Left lobe of liver (tissue), 2 donors: ENCODE data around the gene DAD1. TPM values are rescaled to one million over a fixed set of nuclear protein-coding genes. Genes with fewer than 3 reads are reported as not detected.
"Not testable (repeated sequence)": the region's sequence is repeated elsewhere in the genome, so short reads cannot be mapped to it uniquely, and the experiment has no call there.

Experiments
- ATAC-seq: fragments of 200-7000 bp; cut with Tn5 transposase; one replicate; pipeline ENCODE4 v1.9.1; 2020; ENCODE audit warnings: mild to moderate bottlenecking, moderate library complexity
- DNase-seq: peaks from one replicate; pipeline ENCODE4 v3.0.0-alpha.2; 2020; ENCODE audit warnings: low spot score
- total RNA-seq: library from RNA; stranded (reverse); gene quantifications from one replicate; pipeline ENCODE4 v1.2.1, GENCODE V29; 2021
- donor health status: DM: no; HTN: no; CAD: no; lungs with moderate emphysema.
- donor health status: DM: no; HTN: yes; CAD: no.

Gene DAD1
- total RNA-seq, 1 donor from 2014 or later: 133 TPM

DNA sequence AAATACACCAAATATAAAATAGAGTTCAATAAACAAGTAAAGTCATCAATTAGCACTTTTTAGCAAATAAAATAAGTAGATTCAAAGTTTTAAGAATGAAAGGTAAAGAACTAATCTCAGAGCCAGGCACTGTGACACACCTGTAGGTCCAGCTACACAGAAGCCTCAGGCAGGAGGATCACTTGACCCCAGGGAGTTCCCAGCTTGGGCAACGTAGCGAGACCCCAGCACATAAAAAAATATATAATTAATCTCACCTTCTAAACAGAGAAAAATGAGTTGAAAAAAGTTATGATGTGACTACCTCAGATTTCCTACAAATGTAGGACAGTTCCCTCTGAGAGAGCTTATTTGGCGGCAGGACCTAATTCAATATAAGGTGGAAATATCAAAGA is 19.3 kb downstream of the DAD1 start:
- DNase-seq (no peak), ATAC-seq (no peak)

DNA sequence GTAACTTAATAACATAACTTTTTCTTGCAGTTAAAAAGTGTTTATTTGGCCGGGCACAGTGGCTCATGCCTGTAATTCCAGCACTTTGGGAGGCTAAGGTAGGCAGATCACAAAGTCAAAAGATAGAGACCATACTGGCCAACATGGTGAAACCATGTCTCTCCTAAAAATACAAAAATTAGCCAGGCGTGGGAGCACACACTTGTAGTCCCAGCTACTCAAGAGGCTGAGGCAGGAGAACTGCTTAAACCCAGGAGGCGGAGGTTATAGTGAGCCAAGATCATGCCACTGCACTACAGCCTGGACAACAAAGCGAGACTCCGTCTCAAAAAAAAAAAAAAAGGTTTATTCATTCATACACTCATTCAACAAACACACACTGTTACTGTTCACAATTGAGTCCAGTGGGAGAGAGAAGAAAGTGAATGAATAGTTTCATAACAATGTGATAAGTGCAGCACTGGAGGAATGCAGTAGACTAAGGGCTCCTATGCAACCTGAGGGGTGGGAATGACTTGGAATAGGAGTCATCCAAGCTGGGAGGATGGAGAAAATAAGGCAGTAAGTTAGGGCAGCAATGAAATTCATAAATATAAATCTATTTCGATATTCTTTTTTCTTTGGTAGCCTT is 19.8 kb downstream of the DAD1 start:
- ATAC-seq: no peak

DNA sequence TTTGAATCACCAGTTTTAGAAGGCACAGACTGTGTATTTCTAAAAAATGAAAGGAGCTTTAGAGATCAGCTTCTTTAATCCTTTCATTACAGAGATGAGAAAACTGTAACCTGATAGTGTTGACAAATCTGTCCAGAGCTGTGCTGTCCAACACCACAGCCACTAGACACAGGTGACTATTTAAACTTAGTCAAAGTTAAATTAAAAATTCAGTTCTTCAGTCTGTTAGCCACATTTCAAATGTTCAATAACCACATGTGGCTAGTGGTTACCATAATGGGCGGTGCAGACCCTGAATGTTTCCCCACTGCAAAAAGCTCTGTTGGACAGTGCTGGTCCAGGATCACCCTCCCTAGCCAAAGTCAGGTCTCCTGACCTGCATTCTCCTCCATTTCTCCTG is 21.6 kb downstream of the DAD1 start:
- ATAC-seq (no peak), DNase-seq (no peak)

More for the DNA sequence above, 19.8 kb downstream of the DAD1 start:
- DNase-seq: no peak

DNA sequence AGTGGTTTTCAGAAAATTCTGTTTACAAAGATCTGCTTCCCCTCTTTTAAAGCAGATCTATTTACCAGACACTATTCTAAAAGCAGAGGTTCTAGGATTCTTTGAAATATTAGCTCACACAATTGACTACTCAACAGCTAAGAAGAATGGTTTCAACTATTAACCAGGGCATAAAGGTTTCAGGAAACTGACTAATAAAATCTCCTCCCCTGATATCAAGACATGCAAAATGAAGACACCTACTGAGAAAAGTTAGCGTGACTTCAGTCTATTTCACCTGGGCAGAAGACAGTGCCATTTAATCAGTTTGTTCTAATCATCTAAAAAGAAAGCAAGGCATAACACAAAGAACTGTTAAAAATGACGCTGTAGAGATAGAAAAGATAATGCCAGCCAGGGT is 22.2 kb downstream of the DAD1 start:
- ATAC-seq (no peak), DNase-seq (no peak)

DNA sequence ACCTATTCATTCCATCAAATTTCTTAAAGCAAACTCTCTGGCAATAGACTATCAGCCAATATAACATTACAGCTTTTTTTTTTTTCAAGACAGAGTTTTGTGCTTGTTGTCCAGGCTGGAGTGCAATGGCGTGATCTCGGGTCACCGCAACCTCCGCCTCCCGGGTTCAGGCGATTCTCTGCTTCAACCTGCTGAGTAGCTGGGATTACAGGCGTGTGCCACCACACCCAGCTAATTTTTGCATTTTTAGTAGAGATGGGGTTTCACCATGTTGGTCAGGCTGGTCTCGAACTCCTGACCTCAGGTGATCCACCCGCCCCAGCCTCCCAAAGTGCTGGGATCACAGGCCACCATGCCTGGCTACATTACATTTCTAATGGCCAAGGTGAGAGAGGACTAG is 22.8 kb downstream of the DAD1 start:
- ATAC-seq, DNase-seq: not testable (repeated sequence)

DNA sequence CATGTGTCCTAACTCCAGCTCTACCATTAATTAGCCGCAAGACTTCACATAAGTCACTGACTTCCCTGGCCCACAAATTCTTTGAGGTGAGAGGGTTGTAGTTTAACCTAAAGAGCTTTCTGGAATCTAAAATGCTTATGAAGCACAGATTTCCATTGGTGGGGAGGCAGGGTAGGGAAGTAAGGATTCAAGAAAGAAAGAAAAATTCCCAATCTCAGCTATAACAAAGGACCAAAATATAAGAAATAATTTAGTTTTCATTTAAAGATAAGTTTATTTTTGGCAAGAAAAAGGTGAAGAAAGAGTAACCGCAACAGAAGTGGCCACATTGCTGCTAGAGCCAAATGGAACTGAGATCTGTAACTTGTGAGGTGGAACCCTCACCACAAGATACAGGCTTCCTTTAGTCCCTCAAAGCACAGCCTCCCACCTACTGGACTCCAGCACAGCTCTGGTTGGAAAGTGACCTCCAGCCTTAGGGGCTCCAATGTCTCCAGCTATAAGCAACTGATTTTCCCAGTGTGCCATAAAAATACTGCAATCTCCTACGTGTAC is 23.6 kb downstream of the DAD1 start:
- DNase-seq (no peak), ATAC-seq (no peak)

DNA sequence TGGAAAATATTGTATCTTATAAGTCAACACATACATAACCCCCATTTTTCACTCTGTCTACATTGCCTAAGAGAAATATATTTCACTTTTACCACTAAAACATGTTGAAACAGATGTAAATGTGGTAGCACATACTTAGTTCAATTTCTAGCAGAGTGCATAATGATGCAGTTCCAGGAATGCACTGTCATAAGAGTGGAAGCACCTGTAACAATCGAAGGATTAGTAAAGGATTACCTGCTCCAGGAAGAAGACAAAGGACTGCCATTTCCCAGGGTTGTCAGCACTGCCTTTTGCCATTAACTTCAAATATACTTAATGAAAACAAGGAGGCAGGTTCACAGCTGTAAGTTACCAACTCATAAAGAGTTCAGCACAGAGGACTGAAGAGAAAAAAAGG is 24.6 kb downstream of the DAD1 start:
- ATAC-seq (no peak), DNase-seq (no peak)

DNA sequence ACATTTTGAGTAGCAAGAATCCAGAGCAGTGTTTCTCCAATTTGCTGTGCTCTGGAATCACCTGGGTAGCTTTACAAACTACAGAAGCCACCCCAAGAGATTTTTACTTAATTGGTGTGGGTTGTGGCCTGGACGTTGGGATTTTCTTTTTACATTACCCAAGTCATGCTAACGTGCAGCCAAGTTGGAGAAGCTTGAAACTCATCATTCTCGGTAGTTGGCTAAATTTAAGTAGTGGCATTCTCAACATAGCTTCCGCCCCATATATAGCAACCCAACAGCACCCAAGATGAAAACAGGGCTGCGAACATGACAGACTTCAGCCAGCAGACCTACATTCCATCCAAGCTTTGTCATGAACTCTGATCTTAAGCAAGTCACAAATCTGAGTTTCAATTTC is 25.0 kb downstream of the DAD1 start:
- DNase-seq (no peak), ATAC-seq (no peak)

DNA sequence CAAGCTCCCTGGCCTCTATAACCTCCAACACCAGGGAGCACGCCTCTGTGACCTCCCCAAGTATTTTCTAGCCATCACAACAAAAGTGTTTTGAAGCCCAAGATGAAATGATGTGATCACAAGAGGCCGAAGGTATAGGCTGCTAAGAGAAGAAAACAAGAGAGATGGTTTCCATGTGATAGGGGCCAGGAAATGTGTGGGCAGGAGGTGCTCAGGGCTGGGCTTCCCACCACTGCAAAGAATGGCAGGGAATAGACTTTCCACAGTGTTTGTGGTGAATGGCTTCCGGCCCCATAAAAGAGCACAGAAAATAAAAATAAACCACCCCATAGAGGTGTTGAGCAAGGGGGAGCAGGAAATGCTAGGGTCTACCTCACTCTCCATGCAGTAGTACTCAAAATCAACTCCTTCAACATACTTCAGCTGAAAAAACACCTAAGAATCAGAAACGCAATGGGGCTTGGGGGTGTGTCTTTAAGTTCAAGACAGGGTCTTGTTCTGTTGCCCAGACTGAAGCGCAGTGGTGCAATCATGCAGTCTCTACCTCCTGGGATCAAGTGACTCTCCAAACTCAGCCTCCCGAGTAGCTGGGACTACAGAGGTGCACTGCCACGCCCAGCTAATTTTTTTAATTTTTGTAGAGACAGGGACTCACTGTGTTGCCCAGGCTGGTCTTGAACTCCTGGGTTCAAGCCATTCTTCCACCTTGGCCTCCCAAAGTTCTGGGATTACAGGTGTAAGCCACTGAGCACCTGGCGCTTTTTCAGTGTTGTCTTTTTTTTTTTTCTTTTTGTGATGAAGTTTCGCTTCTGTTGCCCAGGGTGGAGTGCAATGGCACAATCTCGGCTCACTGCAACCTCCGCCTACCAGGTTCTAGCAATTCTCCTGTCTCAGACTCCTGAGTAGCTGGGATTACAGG is 27.1 kb downstream of the DAD1 start:
- no peak for DNase-seq

DNA sequence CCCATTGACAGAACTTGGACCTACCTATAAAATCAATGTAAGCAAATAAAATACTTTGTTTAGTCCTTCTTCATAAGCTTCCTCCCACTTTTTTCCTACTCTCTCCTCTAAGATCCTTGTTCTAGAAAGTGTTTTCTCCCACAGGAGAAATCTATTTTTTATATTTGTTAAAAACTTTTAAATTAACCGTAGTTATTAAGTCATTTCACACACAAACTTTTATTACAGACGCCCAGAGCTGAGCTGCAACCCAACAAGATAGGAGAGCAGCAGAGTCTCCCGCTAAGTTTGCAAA is 27.7 kb downstream of the DAD1 start:
- ATAC-seq (no peak), DNase-seq (no peak)

More for the DNA sequence above, 27.1 kb downstream of the DAD1 start:
- no peak for ATAC-seq

DNA sequence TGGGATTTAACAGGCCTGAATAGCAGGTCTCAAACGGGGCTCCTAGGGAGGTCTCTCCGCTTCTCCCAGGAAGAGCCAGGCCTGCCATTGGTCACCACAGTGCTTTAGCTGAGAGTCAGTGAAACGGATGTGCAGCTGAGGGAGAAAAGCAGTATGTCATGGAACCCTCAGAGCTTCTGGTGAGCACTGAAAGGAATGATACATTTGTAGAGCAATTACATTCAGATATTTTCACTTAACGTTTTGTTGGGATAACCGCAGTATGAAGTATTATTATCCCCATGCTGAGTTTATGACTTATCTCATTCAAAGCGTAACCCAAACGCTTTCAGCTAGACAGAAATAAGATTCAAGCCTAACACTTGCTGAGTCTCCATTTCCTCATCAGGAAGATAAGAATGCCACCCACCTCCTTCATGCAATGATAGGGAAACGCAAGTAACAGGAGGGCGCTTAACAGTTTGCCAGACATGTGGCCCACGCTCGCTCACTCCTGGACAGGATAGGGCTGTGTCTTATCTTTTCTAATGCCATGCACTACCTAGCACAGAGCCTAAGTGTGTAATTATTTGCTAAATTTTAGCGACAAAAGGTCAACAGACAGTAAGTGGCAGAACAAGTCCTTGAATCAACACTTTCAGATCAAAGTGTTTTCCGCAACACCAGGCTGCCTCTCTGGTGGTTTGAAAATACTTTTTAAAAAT is 28.2 kb downstream of the DAD1 start:
- ATAC-seq (no peak), DNase-seq (no peak)

DNA sequence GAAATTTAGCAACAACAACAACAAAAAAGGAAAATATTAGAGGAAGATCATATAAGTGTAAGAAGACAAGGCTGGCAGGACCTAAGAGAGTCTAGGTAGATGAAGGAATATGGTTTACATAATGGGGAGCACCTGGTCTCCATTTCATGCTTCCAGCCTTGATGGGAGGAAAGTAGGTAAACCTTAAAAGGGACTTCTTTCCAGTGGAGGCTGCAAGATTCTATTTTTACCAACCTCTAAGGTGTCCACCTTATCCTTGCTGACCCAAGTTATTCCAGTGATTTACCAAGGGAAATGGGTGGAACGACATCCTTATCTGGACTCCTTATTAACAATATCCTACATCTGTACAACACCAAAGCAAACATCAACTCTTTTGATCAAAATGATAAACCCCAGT is 30.0 kb downstream of the DAD1 start:
- no peak for DNase-seq
- no peak for ATAC-seq

DNA sequence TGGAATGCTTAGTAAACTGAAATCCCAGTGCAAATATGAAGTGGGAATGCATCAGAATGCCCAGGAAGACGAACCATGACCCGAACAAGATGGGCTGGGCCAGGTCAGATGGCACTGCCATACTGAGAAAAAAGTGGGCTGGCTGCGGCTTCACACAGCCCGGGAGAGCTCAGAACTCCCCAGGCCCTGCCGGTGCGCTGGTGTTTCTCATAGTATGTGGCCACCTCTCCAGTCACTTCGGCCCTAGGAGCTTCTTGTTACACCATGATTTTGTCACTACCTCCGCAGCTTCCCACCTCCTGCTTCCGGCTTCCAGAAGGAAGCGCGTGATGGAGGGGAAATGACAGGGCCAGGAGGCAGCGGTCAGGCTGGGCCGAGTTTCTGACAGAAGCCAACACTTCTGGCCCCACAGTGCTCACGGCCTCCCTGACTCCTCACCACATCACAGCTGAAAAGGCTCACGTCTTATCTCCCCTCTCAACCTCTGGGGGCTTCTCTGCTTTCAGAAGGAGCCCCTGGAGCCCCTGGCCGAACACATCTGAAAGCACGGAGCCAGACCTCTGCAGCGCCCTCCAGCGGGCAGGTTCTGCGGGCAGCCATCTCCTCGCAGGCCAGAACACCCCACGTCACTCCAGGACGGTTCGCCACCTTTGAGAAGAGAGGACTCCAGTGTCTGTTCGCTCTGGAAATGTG is 30.7 kb downstream of the DAD1 start:
- no peak for DNase-seq
- ATAC-seq: no peak

DNA sequence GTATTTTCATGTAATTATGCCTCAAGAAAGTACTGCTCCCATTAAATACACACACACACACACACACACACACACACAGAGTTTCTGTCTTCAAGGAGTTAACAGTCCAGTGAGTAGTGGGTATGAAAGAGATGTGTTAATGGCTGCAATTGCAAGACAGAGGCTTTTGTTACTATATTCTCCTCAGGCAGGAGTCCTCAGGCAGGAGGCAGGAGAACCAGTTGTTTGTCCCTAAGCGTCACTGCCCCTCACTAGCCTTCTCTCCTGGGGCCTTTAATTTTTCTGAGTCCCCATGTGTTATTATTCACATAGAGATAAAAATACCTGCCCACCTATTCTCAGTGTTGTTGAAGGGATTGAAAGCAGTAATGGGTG is 31.2 kb downstream of the DAD1 start:
- ATAC-seq: no peak

DNA sequence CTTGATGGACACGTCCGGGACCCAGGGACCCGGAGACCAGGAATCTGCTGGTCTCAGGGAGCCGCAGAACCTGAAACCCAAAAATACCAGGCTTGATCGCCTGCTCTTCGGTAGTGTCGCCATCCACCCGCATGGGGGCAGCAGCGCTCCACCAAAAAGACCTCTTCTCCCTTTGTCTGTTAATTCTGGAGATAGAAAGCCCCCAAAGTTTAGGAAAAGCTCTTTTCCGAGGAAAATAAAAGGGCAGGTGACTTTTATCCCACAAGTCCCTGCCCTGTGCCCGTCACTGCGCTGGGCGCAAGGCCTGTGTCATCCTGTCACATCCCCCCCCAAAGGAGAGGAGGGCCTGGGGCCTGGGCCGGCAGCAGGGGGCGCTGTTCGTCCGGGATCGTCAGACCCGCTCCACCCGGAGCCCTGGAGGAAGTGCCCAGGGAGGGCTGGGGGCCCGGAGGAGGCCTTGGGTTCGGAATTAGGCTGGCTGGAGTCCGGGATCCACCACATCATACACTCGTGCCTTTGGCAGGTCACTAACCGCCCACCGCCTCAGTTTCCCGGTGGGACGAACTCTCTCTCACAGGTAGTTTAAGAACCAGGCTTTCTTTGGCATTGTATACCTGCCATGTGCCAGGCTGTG is 31.9 kb downstream of the DAD1 start:
- peak; percentile 91 for ATAC-seq
- peak; percentile 79 for DNase-seq

More for the DNA sequence above, 31.2 kb downstream of the DAD1 start:
- DNase-seq: no peak

DNA sequence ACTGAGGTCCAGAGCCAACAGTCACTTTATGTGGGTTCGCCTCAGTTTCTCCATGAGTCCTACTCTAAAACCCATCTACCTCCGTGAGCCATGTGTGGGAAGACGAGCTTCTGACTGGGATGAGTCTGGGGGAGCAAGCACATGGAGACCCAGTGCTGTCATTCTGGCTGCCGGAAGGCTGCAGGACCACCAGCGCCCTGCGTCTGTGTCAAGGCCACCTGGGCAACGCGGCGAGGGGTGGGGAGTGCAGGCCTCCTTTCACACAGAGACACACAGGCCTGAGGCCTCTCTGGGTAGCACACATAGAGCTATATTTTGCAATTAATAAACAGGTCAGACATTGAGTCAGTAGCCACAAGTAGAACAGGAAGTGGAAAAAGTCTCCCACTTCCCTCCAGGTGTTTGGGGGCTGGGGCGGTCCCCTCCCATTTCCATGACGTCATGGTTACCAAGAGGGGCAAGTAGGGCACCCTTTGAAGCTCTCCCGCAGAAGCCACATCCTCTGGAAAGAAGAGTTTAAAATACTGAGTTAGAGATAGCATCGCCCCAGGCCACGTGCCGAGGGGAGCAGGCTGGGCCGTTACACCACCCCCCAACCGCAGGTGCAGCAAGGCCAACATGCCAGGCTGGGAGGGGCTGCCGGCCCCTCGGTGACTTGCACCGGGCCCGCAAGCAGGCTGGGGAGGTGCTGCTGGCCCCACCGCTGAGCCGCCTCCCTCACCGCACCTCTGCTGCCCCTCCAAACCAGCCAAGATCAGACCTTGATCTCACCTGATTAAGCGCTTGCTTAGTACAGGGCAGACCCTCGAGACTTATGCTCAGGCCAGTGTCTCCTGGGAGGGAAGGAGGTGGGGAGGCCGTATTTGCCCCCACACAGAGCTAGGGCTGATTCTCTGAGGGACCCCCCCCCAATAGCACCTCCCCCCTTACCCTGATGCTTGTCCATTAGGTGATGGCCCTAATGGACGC is 32.7 kb downstream of the DAD1 start:
- ATAC-seq: no peak

DNA sequence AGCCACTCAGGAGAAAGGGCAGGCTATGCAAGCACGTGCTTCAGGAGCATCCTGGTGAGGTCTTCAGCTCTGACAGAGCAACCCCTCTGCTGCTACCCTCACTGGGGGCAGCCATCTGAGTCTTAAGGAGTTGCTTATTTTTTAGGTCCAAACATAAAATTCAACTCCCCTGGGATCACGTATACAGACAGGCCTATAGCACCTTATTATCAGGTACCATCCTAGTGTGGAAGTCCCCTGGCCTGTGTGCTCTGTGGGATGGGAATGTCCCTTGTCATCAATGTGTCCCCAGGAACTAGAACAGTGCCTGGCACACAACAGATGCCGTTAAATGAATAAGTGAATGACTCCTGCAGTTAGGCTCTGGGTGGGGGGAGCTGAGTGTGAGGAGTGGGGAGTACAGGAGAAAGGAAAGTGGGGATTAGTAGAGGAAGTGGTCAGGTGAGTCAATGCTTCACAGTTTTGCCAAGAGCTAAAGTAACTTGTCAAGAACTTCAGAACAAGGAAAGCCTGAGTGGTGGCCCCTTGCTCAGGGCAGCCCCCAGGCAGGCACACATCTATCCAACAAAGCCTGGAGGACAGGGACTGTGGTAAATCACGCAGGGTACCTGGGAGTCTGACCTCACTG is 33.5 kb downstream of the DAD1 start:
- ATAC-seq: no peak
- DNase-seq: no peak

More for the DNA sequence above, 32.7 kb downstream of the DAD1 start:
- peak; percentile 52 for DNase-seq

DNA sequence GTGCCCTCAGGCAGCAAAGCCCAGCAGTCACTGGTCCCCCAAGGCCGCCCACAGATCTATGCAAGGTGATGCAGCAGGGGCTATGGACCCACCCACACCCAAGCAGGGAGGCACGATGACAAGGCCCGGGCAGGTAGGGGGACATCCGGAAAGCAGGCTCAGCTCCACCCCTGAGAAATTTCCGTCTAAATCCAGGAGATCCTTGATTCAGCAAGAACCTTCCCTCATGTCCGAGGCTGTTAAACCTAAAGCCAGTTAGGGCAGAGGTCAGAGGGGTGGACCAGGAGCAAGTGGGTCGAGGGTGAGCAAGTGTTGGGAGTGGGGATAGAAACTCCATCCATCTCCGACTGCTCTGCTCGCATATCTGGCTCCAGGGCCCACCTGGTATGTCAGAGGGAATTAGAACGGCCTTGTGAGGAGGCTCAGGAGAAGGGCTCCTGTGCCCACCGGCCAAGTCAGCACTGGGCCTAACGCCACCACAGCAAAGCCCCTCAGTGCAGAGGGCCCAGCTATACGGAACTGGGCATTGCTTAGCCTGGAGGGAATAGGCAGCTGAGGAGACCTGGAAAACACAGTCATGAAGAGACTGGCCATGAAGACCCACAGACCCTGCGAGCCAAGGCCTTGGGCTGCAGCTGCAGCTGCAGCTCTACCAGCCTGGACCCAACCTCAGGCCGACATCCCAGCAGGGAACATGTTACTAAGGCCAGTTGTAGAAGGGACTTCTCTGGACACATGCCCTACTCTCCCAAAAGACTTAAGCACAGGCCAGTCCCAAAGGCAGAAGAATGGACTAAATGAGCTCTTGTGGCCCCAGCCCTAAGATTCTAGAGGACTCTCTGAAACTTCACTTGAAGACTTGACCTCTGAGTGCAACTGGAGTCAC is 34.3 kb downstream of the DAD1 start:
- ATAC-seq: no peak
- no peak for DNase-seq
